ENCODE results near the gene DOCK2. TPM values are rescaled to one million over a fixed set of nuclear protein-coding genes. Genes with fewer than 3 reads are reported as not detected.

Gene DOCK2
- total and polyA plus RNA-seq, 8 donors: 0.73 to 15.6 (median 1.7) TPM

DNA sequence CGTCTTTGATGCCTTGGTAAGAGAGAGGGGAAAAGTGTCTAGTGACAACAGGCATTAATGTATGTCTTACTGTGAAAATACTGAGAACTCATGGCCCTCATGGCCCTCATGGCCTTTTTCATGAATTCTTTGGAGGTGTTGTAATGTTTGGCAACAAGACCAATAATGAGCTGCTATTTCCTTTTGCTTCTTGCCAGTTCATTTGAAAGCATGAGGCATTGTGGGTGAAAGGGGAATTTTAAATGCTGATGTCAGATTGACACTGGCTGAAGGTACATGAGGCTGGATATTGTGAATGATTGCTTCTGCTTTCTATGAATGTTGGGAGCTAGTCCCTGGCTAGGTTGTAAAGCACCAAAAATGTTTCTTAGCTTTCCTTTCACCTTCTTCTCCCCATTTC lies 79.2 kb downstream of the DOCK2 start:
- intact Hi-C loops (cut with DNase I): no loop called here
- no peaks in the 10 kb centered on the region for H3K9me3 ChIP-seq
- FAIRE-seq: no peak
- H3K27me3 ChIP-seq: peaks cover 0 to 3% (median 0%) of the 10 kb centered on the region in 4 donors
- H3K4me1 ChIP-seq: no peaks in the 10 kb centered on the region
- peak in 2 of 4 donors; percentile 63 to 68 for ATAC-seq
- 38 to 61% methylated on average over 1 of the region's 1 CpG for WGBS, 2 donors
- no peak overlapping the region for H3K27ac ChIP-seq
- no peak overlapping the region for H3K4me3 ChIP-seq
- TF ChIP-seq, protein P1, sequence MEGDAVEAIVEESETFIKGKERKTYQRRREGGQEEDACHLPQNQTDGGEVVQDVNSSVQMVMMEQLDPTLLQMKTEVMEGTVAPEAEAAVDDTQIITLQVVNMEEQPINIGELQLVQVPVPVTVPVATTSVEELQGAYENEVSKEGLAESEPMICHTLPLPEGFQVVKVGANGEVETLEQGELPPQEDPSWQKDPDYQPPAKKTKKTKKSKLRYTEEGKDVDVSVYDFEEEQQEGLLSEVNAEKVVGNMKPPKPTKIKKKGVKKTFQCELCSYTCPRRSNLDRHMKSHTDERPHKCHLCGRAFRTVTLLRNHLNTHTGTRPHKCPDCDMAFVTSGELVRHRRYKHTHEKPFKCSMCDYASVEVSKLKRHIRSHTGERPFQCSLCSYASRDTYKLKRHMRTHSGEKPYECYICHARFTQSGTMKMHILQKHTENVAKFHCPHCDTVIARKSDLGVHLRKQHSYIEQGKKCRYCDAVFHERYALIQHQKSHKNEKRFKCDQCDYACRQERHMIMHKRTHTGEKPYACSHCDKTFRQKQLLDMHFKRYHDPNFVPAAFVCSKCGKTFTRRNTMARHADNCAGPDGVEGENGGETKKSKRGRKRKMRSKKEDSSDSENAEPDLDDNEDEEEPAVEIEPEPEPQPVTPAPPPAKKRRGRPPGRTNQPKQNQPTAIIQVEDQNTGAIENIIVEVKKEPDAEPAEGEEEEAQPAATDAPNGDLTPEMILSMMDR (IDR thresholded peaks at IDR 0.05): no peak
- DNase-seq: no peak
- no peaks in the 10 kb centered on the region for H3K36me3 ChIP-seq

DNA sequence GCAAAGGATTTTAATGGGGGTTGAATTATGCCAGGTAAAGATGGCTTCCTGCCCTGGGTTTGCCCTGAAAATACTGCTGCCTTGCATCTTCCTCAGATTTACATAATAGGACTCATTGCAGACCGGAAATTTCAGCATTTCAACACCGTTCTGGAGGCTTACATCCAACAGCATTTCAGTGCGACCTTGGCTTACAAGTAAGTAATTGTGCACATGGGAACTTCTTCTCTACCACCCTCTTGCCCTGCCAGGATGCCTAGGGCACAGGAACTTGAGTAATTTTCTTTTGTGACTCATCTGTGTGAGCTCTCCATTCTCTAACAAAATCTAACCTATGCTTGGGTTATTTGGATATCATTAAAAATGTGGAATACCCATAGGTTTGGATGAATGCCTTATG lies 80.2 kb downstream of the DOCK2 start:
- Histone ChIP-seq H3K36me3 (no peaks in the 10 kb centered on the region), H3K4me3 (no peak overlapping the region), H3K27me3 (peaks cover 0 to 3% (median 0%) of the 10 kb centered on the region in 4 donors), H3K27ac (no peak overlapping the region), H3K4me1 (no peaks in the 10 kb centered on the region), H3K9me3 (no peaks in the 10 kb centered on the region)
- ATAC-seq: peak in 1 of 4 donors; percentile 23
- FAIRE-seq: no peak
- TF ChIP-seq, protein P1 (IDR thresholded peaks at IDR 0.05): no peak
- DNase-seq: no peak
- 51 to 58% methylated on average over 3 of the region's 3 CpGs for WGBS, 2 donors
- intact Hi-C loops (cut with DNase I): no loop called here

DNA sequence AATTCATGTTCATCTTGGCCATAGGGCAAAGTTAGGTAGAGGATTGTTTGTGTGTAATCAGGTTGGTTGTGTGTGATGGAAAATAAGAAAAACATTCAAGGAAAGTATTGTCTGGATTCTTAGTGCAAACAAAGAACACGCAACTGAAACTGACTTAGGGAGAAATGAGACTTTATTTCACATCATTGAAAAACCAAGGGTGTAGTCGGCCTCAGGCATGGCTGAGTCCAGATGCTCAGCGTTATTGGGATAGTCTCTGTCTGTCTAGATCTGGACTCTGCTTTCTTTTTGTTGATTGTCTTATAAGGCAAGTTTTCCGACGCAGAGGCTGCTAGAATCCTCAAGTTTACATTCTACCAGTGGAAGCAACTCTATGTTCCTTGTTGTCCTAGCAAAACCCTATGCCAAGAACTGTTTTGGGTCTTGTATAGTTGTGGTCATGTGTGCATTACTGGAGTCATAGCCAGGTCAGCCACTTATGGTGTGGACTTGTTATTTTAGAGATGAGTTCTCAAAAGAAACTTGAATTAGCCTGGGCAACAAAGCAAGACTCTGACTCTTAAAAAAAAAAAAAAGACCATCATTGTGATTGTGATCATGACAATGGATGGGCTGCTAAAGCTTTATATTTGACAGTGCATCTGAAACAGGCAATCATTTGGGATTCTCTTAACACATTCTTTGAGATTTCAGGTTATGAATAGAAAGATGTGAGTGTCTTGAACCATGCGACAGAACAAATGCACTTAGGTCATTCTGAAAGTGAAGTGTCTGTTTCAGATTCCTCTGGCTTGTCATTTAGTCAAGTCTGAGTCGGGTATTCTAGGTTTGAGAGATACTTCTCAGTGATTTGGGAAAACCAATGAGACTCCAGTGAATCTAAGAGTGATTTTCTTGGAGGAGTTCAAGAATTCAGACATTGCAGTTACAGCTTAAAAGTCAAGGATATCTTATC lies 82.6 kb downstream of the DOCK2 start:
- TF ChIP-seq, protein P1 (IDR thresholded peaks at IDR 0.05): no peak
- peaks cover 0 to 3% (median 0%) of the 10 kb centered on the region in 4 donors for H3K27me3 ChIP-seq
- no peaks in the 10 kb centered on the region for H3K36me3 ChIP-seq
- no peak overlapping the region for H3K27ac ChIP-seq
- no peaks in the 10 kb centered on the region for H3K4me1 ChIP-seq
- DNase-seq (no peak), ATAC-seq (no peak), FAIRE-seq (no peak)
- H3K9me3 ChIP-seq: no peaks in the 10 kb centered on the region
- 59 to 73% methylated on average over 7 of the region's 7 CpGs for WGBS, 2 donors
- no peak overlapping the region for H3K4me3 ChIP-seq
- intact Hi-C loops (cut with DNase I): no loop called here

DNA sequence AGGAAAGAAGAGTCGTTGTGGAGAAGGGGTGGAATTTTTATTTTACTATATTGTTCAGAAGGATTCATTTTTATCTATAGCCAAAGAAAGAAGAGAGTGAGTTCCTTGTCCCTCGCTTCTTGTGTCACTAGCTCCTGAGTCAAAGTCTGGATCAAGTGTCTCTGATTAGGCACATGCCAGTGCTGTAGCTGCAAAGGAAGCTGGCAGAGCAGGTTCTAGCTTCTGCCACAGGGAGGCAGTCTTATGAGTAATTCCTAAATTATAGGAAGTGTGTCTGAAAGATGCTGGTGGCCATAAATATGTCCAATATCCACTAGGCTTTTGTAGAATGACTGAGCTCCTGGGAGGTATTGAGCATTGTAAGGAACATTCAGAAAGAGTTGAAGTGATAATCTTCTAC lies 84.7 kb downstream of the DOCK2 start:
- ATAC-seq: no peak
- Histone ChIP-seq H3K27me3 (no peaks in the 10 kb centered on the region), H3K4me1 (no peaks in the 10 kb centered on the region), H3K9me3 (no peaks in the 10 kb centered on the region), H3K36me3 (no peaks in the 10 kb centered on the region), H3K27ac (no peak overlapping the region), H3K4me3 (no peak overlapping the region)
- DNase-seq: no peak
- 74 to 82% methylated on average over 2 of the region's 2 CpGs for WGBS, 2 donors
- intact Hi-C loops (cut with DNase I): no loop called here
- TF ChIP-seq, protein P1 (IDR thresholded peaks at IDR 0.05): no peak
- FAIRE-seq: no peak
